AG04449 (cell line): Measurements from ENCODE around the gene MAB21L3.

Source experiments
- CTCF ChIA-PET: fragments of 350-600 bp; formaldehyde crosslinking; extraction: SDS; loops from one replicate; lab custom pipeline; 2021; ENCODE audit warnings: antibody characterized with exemption; lab: Yijun Ruan, JAX
- POLR2A ChIA-PET: fragments of 400-600, 350-600 bp; formaldehyde crosslinking; extraction: SDS; loops from one replicate; lab custom pipeline; 2020; ENCODE audit warnings: antibody characterized with exemption, inconsistent platforms; lab: Yijun Ruan, JAX
- DNase-seq: peaks from one replicate; pipeline ENCODE4 v3.0.0-alpha.2; 2010; ENCODE audit warnings: low read depth, low spot score
- H3K4me3 ChIP-seq: 2 replicates; pipeline ENCODE4 v1.5.1; 2011; ENCODE audit warnings: low read depth, mild to moderate bottlenecking, control low read depth, low read length
- CTCF ChIP-seq: IDR thresholded peaks from one replicate; pipeline ENCODE4 v1.5.1; 2011; ENCODE audit warnings: mild to moderate bottlenecking, moderate library complexity, low read length, control low read depth, inconsistent platforms; ENCODE audit not compliant: insufficient read depth; ENCODE audit errors: missing control alignments

MAB21L3 gene

GRCh38 chr1:116166011-116166571, 54.9 kb downstream of the MAB21L3 start:
- no peak overlapping the region for H3K4me3 ChIP-seq
- CTCF ChIA-PET = interaction anchor here (0.8 to 2.8 kb wide), 8 partner anchors 12 to 333 kb away, joined by 3 to 14 read pairs (median 4); no protein-coding TSS in a partner anchor
- no peak for TF ChIP-seq CTCF

GRCh38 chr1:116166655-116167054, 55.5 kb downstream of the MAB21L3 start:
- ChIA-PET CTCF (interaction anchor here (1.2 to 2.8 kb wide), 4 partner anchors 16 to 333 kb away, joined by 3 to 14 read pairs (median 10); no protein-coding TSS in a partner anchor), POLR2A (no interaction called here)
- no peak for TF ChIP-seq CTCF
- H3K4me3 ChIP-seq = no peak overlapping the region
- no peak for DNase-seq

More at GRCh38 chr1:116166011-116166571, 54.9 kb downstream of the MAB21L3 start:
- POLR2A ChIA-PET = no interaction called here
- DNase-seq = no peak

- POLR2A ChIA-PET = no interaction called here
- no peak for TF ChIP-seq CTCF
- CTCF ChIA-PET = interaction anchor here (1.0 to 2.4 kb wide), 13 partner anchors 9 to 317 kb away, joined by 3 to 11 read pairs (median 5); no protein-coding TSS in a partner anchor
- H3K4me3 ChIP-seq = peak overlapping the region; percentile 55
- no peak for DNase-seq
Observed at GRCh38 chr1:116167625-116168276, 56.6 kb downstream of the MAB21L3 start.

- TF ChIP-seq CTCF = peak; percentile 82
- DNase-seq = no peak
- CTCF ChIA-PET = interaction anchor here (0.7 to 2.4 kb wide), 18 partner anchors 9 to 427 kb away, joined by 3 to 11 read pairs (median 5); no protein-coding TSS in a partner anchor
- POLR2A ChIA-PET = no interaction called here
- H3K4me3 ChIP-seq = peak overlapping the region; percentile 55
Observed at GRCh38 chr1:116168277-116169032, 57.3 kb downstream of the MAB21L3 start.

GRCh38 chr1:116169898-116170297, 58.7 kb downstream of the MAB21L3 start:
- ChIA-PET CTCF (interaction anchor here (0.8 to 2.4 kb wide), 4 partner anchors 13 to 315 kb away, joined by 3 to 11 read pairs (median 4); no protein-coding TSS in a partner anchor), POLR2A (no interaction called here)
- no peak for TF ChIP-seq CTCF

More at GRCh38 chr1:116169898-116170297, 58.7 kb downstream of the MAB21L3 start:
- DNase-seq = no peak
- no peak overlapping the region for H3K4me3 ChIP-seq
